ENCODE results near the gene RPS26. TPM values are rescaled to one million over a fixed set of nuclear protein-coding genes. Genes with fewer than 3 reads are reported as not detected.
"Not testable (repeated sequence)": the region's sequence is repeated elsewhere in the genome, so short reads cannot be mapped to it uniquely, and the experiment has no call there.

RPS26 gene
- total and polyA plus RNA-seq, 4 experiments from 2014 or later = 55.6 to 1,449 (median 221) TPM

- Mint-ChIP-seq H3K36me3 (peaks cover 19 to 40% of the 10 kb centered on the region in 2 donors), H3K4me3 (peak overlapping the region; percentile 98 to 100 (median 99)), H3K27ac (peak overlapping the region; percentile 96 to 100 (median 99)), H3K4me1 (peaks cover 18 to 51% (median 26%) of the 10 kb centered on the region in 4 donors)
- DNase-seq; intact Hi-C loops (cut with micrococcal nuclease); H3K9me3 ChIP-seq (ENCODE audit: control insufficient read depth in 1 of 2, low read length in 2 of 2); CTCF ChIA-PET (ENCODE audit: partially characterized antibody); POLR2A ChIA-PET (ENCODE audit: partially characterized antibody); H3K27me3 Mint-ChIP-seq; H3K27me3 ChIP-seq (ENCODE audit: insufficient read depth, low read length); H3K9me3 Mint-ChIP-seq: not testable (repeated sequence)
- Histone ChIP-seq H3K36me3 (ENCODE audit: insufficient read depth, low read length) (peaks cover 25% of the 10 kb centered on the region), H3K4me3 (ENCODE audit: low read length in 2 of 2) (peak overlapping the region; percentile 94 to 97), H3K4me1 (ENCODE audit: insufficient read depth, low read length) (peaks cover 23% of the 10 kb centered on the region), H3K27ac (ENCODE audit: low read depth, low read length) (peak overlapping the region; percentile 87)
These were observed 704 bp downstream of the RPS26 start for GRCh38 chr12:56042430-56042813.

GRCh38 chr12:56042843-56043242 lies 1.1 kb downstream of the RPS26 start:
- Mint-ChIP-seq H3K27me3 (no peaks in the 10 kb centered on the region), H3K36me3 (peaks cover 18 to 40% of the 10 kb centered on the region in 2 donors), H3K4me3 (peak overlapping the region; percentile 98 to 100 (median 99)), H3K9me3 (peaks cover 0 to 3% (median 0%) of the 10 kb centered on the region in 8 donors), H3K27ac (peak overlapping the region; percentile 73 to 100 (median 99)), H3K4me1 (peaks cover 18 to 51% (median 26%) of the 10 kb centered on the region in 4 donors)
- no peak for DNase-seq
- CTCF ChIA-PET (ENCODE audit: partially characterized antibody) = no interaction called here
- Histone ChIP-seq H3K36me3 (ENCODE audit: insufficient read depth, low read length) (peaks cover 25% of the 10 kb centered on the region), H3K4me1 (ENCODE audit: insufficient read depth, low read length) (peaks cover 23% of the 10 kb centered on the region), H3K9me3 (ENCODE audit: control insufficient read depth in 1 of 2, low read length in 2 of 2) (no peaks in the 10 kb centered on the region), H3K27me3 (ENCODE audit: insufficient read depth, low read length) (no peaks in the 10 kb centered on the region), H3K4me3 (ENCODE audit: low read length in 2 of 2) (peak overlapping the region; percentile 94 to 97), H3K27ac (ENCODE audit: low read depth, low read length) (peak overlapping the region; percentile 87)
- intact Hi-C loops (cut with micrococcal nuclease) = no loop called here
- POLR2A ChIA-PET (ENCODE audit: partially characterized antibody) = interaction anchor here (0.7 to 5.0 kb wide), 2 partner anchors 21 to 76 kb away, joined by 3 to 55 read pairs; partner anchors contain the start of genes RPL41 and ZC3H10

DNA sequence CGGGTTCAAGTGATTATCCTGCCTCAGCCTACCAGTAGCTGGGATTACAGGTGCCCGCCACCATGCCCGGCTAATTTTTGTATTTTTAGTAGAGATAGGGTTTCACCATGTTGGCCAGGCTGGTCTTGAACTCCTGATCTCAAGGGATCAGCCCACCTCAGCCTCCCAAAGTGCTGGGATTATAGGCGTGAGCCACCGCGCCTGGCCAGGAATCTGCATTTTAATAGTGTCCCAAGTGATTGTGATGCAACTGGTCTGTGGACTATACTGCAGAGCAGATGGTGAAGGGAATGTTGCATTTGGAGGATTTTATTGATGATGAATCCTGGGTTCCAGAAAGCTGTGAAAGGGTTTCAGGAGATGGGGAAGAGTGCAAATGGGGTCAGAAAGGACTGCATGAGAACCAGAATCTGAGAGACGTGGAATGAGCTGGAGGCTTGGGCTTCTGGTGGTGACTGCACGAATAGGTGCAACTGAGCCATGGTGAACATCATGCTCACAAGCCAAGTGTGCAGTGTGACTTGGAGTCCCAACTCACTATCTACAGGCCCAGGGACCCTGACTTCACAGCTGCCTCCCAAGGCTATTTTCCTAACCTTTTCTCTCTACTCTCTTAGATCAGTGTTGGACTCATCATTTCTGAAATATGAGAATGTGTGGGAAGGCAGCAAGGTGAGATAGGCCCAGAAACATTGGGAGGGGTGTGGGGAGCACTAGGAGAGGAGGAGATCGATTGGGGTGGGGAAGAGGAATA lies 4.5 kb downstream of the RPS26 start:
- H3K9me3 Mint-ChIP-seq = peaks cover 0 to 3% (median 0%) of the 10 kb centered on the region in 8 donors
- intact Hi-C loops (cut with micrococcal nuclease) = loop anchor here (2.0 kb wide), 3 partner anchors 33 to 419 kb away; no protein-coding TSS in a partner anchor
- Histone ChIP-seq H3K27me3 (ENCODE audit: insufficient read depth, low read length) (no peaks in the 10 kb centered on the region), H3K27ac (ENCODE audit: low read depth, low read length) (peak overlapping the region; percentile 13), H3K4me1 (ENCODE audit: insufficient read depth, low read length) (peaks cover 18% of the 10 kb centered on the region), H3K4me3 (ENCODE audit: low read length in 2 of 2) (no peak overlapping the region), H3K9me3 (ENCODE audit: control insufficient read depth in 1 of 2, low read length in 2 of 2) (no peaks in the 10 kb centered on the region), H3K36me3 (ENCODE audit: insufficient read depth, low read length) (peaks cover 25% of the 10 kb centered on the region)
- peaks cover 18 to 39% of the 10 kb centered on the region in 2 donors for H3K36me3 Mint-ChIP-seq
- H3K27ac Mint-ChIP-seq = peak overlapping the region in 6 of 7 donors; percentile 12 to 96 (median 76)
- ChIA-PET POLR2A (ENCODE audit: partially characterized antibody) (interaction anchor here (0.9 to 5.0 kb wide), 14 partner anchors 24 to 229 kb away, joined by 3 to 55 read pairs (median 4); partner anchors contain the start of genes ERBB3, ESYT1, PA2G4 and RPL41), CTCF (ENCODE audit: partially characterized antibody) (interaction anchor here (0.5 to 5.2 kb wide), 17 partner anchors 10 to 1549 kb away, joined by 3 to 41 read pairs (median 3); partner anchors contain the start of genes PA2G4, RAB5B, RPL41 and SMARCC2)
- no peak overlapping the region for H3K4me3 Mint-ChIP-seq
- H3K4me1 Mint-ChIP-seq = peaks cover 15 to 36% (median 26%) of the 10 kb centered on the region in 4 donors
- DNase-seq = no peak
- no peaks in the 10 kb centered on the region for H3K27me3 Mint-ChIP-seq

DNA sequence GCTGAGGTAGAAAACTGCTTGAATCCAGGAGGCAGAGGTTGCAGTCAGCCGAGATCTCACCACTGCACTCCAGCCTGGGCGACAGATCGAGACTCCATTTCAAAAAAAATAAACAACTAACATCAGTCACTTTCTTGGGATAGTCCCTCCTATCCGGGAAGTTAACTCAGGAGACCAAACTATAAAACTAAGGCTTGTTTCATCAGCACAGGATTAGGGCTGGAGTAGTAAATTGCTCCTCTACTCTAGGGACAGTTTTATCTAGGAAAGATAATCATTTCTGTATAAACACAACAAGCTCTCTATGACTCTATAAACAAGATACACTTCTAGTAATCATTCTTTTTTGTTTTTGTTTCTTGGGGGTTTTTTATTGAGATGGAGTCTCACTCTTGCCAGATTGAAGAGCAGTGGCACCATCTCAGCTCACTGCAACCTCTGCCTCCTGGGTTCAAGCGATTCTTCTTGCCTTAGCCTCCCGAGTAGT lies 11.7 kb downstream of the RPS26 start:
- ChIA-PET CTCF (ENCODE audit: partially characterized antibody) (interaction anchor here (0.6 to 1.0 kb wide), 4 partner anchors 9 to 257 kb away, joined by 3 to 5 read pairs (median 3); partner anchors contain the start of gene PA2G4), POLR2A (ENCODE audit: partially characterized antibody) (no interaction called here)
- Histone ChIP-seq H3K4me3 (ENCODE audit: low read length in 2 of 2) (no peak overlapping the region), H3K27me3 (ENCODE audit: insufficient read depth, low read length) (no peaks in the 10 kb centered on the region), H3K27ac (ENCODE audit: low read depth, low read length) (no peak overlapping the region), H3K4me1 (ENCODE audit: insufficient read depth, low read length) (no peaks in the 10 kb centered on the region), H3K9me3 (ENCODE audit: control insufficient read depth in 1 of 2, low read length in 2 of 2) (no peaks in the 10 kb centered on the region), H3K36me3 (ENCODE audit: insufficient read depth, low read length) (no peaks in the 10 kb centered on the region)
- H3K4me3 Mint-ChIP-seq = no peak overlapping the region
- H3K27ac Mint-ChIP-seq = no peak overlapping the region
- no peaks in the 10 kb centered on the region for H3K36me3 Mint-ChIP-seq
- peaks cover 0 to 3% (median 0%) of the 10 kb centered on the region in 8 donors for H3K9me3 Mint-ChIP-seq
- DNase-seq = no peak
- intact Hi-C loops (cut with micrococcal nuclease) = no loop called here
- no peaks in the 10 kb centered on the region for H3K27me3 Mint-ChIP-seq
- H3K4me1 Mint-ChIP-seq = peaks cover 3 to 7% (median 6%) of the 10 kb centered on the region in 4 donors

- CTCF ChIA-PET (ENCODE audit: partially characterized antibody) = interaction anchor here (2.0 kb wide), 1 partner anchor 31 kb away, joined by 7 read pairs; no protein-coding TSS in a partner anchor
- H3K27ac Mint-ChIP-seq; H3K4me1 Mint-ChIP-seq; H3K4me3 Mint-ChIP-seq; H3K4me1 ChIP-seq (ENCODE audit: insufficient read depth, low read length); H3K27me3 ChIP-seq (ENCODE audit: insufficient read depth, low read length); H3K4me3 ChIP-seq (ENCODE audit: low read length in 2 of 2); H3K27ac ChIP-seq (ENCODE audit: low read depth, low read length); H3K36me3 Mint-ChIP-seq; H3K27me3 Mint-ChIP-seq; H3K36me3 ChIP-seq (ENCODE audit: insufficient read depth, low read length); DNase-seq; H3K9me3 Mint-ChIP-seq; intact Hi-C loops (cut with micrococcal nuclease); H3K9me3 ChIP-seq (ENCODE audit: control insufficient read depth in 1 of 2, low read length in 2 of 2): not testable (repeated sequence)
- POLR2A ChIA-PET (ENCODE audit: partially characterized antibody) = interaction anchor here (1.0 kb wide), 1 partner anchor 22 kb away, joined by 3 read pairs; no protein-coding TSS in a partner anchor
These were observed 18.2 kb downstream of the RPS26 start for GRCh38 chr12:56059964-56060363.

- ChIA-PET CTCF (ENCODE audit: partially characterized antibody) (interaction anchor here (1.2 to 2.0 kb wide), 2 partner anchors 33 to 56 kb away, joined by 3 to 7 read pairs; partner anchors contain the start of gene ZC3H10), POLR2A (ENCODE audit: partially characterized antibody) (no interaction called here)
- Mint-ChIP-seq H3K27me3 (peaks cover 0 to 2% of the 10 kb centered on the region in 2 donors), H3K36me3 (no peaks in the 10 kb centered on the region), H3K9me3 (peaks cover 0 to 4% (median 0%) of the 10 kb centered on the region in 8 donors), H3K4me1 (no peaks in the 10 kb centered on the region), H3K4me3 (no peak overlapping the region), H3K27ac (no peak overlapping the region)
- Histone ChIP-seq H3K4me1 (ENCODE audit: insufficient read depth, low read length) (no peaks in the 10 kb centered on the region), H3K4me3 (ENCODE audit: low read length in 2 of 2) (no peak overlapping the region), H3K27me3 (ENCODE audit: insufficient read depth, low read length) (no peaks in the 10 kb centered on the region), H3K9me3 (ENCODE audit: control insufficient read depth in 1 of 2, low read length in 2 of 2) (no peaks in the 10 kb centered on the region), H3K27ac (ENCODE audit: low read depth, low read length) (no peak overlapping the region), H3K36me3 (ENCODE audit: insufficient read depth, low read length) (no peaks in the 10 kb centered on the region)
- intact Hi-C loops (cut with micrococcal nuclease) = no loop called here
- no peak for DNase-seq
These were observed 20.3 kb downstream of the RPS26 start for GRCh38 chr12:56061982-56062381.

DNA sequence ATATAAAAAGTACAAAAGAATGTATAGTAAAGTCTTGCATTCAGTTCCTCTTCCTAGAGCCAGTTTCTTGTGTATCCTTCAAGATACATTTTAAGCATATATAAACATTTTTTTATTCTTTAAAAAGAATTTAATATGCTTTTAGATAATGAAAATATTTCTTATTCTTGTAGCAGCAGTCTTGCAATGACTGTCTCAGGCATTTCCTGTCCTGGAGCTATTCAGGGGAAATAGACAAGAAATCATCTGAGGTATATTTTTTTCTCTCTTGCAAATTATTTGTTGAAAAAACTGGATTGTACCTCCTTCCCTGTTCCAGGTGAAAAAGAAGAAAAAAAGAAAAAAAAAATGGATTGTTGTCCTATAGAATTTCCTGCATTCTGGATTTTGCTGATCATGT lies 21.3 kb downstream of the RPS26 start:
- Histone ChIP-seq H3K36me3 (ENCODE audit: insufficient read depth, low read length) (no peaks in the 10 kb centered on the region), H3K27me3 (ENCODE audit: insufficient read depth, low read length) (no peaks in the 10 kb centered on the region), H3K27ac (ENCODE audit: low read depth, low read length) (no peak overlapping the region), H3K9me3 (ENCODE audit: control insufficient read depth in 1 of 2, low read length in 2 of 2) (no peaks in the 10 kb centered on the region), H3K4me1 (ENCODE audit: insufficient read depth, low read length) (no peaks in the 10 kb centered on the region), H3K4me3 (ENCODE audit: low read length in 2 of 2) (no peak overlapping the region)
- no peak for DNase-seq
- H3K27me3 Mint-ChIP-seq = peaks cover 0 to 2% of the 10 kb centered on the region in 2 donors
- no peaks in the 10 kb centered on the region for H3K36me3 Mint-ChIP-seq
- POLR2A ChIA-PET (ENCODE audit: partially characterized antibody) = no interaction called here
- intact Hi-C loops (cut with micrococcal nuclease) = no loop called here
- CTCF ChIA-PET (ENCODE audit: partially characterized antibody) = interaction anchor here (1.2 kb wide), 1 partner anchor 55 kb away, joined by 3 read pairs; the partner anchor contains the start of gene ZC3H10
- peaks cover 0 to 4% (median 0%) of the 10 kb centered on the region in 8 donors for H3K9me3 Mint-ChIP-seq
- no peaks in the 10 kb centered on the region for H3K4me1 Mint-ChIP-seq
- H3K27ac Mint-ChIP-seq = peak overlapping the region in 1 of 7 donors; percentile 37
- no peak overlapping the region for H3K4me3 Mint-ChIP-seq
